ENCODE results near the gene VWA8.

GRCh38 chr13:41971848-41972247 lies 10.9 kb upstream of the VWA8 start:
- no peak for TF ChIP-seq CTCF (IDR thresholded peaks at IDR 0.05)
- no peak for TF ChIP-seq POLR2A (IDR thresholded peaks at IDR 0.05)
